ENCODE measurements around the gene PTGIS.

DNA sequence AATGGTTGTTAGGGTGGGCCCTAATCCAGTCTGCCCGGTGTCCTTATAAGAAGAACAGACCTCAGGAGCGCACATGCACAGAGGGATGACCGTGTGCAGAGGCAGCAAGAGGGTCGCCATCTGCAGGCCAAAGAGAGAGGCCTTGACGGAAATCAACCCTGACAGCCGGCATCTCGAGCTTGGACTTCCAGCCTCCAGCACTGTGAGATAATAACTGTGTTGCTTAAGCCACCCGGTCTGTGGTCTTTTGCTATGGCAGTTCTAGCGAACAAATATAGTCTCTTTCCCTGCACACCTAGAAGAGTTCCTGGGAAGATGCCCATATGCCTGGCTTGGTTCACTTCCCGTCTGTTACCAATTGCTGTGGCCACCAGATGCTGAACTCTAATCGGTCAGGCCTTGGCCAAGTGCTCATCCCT, 35.3 kb upstream of the PTGIS start:
- TF ChIP-seq, protein P1, sequence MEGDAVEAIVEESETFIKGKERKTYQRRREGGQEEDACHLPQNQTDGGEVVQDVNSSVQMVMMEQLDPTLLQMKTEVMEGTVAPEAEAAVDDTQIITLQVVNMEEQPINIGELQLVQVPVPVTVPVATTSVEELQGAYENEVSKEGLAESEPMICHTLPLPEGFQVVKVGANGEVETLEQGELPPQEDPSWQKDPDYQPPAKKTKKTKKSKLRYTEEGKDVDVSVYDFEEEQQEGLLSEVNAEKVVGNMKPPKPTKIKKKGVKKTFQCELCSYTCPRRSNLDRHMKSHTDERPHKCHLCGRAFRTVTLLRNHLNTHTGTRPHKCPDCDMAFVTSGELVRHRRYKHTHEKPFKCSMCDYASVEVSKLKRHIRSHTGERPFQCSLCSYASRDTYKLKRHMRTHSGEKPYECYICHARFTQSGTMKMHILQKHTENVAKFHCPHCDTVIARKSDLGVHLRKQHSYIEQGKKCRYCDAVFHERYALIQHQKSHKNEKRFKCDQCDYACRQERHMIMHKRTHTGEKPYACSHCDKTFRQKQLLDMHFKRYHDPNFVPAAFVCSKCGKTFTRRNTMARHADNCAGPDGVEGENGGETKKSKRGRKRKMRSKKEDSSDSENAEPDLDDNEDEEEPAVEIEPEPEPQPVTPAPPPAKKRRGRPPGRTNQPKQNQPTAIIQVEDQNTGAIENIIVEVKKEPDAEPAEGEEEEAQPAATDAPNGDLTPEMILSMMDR (IDR thresholded peaks at IDR 0.05): no peak
- TF ChIP-seq POLR2A (IDR thresholded peaks at IDR 0.05): no peak

All from thyroid gland (tissue), 4 donors.